IMR-90 (cell line): ENCODE measurements around the gene CEBPE. TPM values are rescaled to one million over a fixed set of nuclear protein-coding genes. Genes with fewer than 3 reads are reported as not detected.

Source experiments
- ATAC-seq: fragments of 200-7000 bp; cut with Tn5 transposase; 2 replicates; pipeline ENCODE4 v1.9.1; 2020; ENCODE audit warnings: low read depth, mild to moderate bottlenecking, moderate library complexity
- BruUV-seq: library from RNA; stranded (reverse); fragments of 400-500 nt; replicated peaks from 2 replicates; lab custom pipeline; 2021; lab: Mats Ljungman, UMichigan
- CTCF ChIA-PET: fragments of 300-600 bp; formaldehyde crosslinking; extraction: SDS; loops from one replicate; lab custom pipeline; 2021; ENCODE audit warnings: antibody characterized with exemption; lab: Yijun Ruan, JAX
- POLR2A ChIA-PET: fragments of 300-600 bp; sonication (Branson Sonifier 250); formaldehyde crosslinking; loops from one replicate; lab custom pipeline; 2022; ENCODE audit warnings: antibody characterized with exemption; ENCODE audit not compliant: unreplicated experiment; lab: Charles Lee
- DNase-seq: peaks from one replicate; pipeline ENCODE4 v3.0.0; 2013
- H2AFZ ChIP-seq: replicated peaks from 2 replicates; pipeline ENCODE3; 2013; ENCODE audit warnings: low read length, mild to moderate bottlenecking; ENCODE audit not compliant: poor library complexity
- H2AK5ac ChIP-seq: 2 replicates; pipeline ENCODE4 v1.6.1; 2013; ENCODE audit warnings: low read depth, low read length, inconsistent platforms
- H2AK9ac ChIP-seq: replicated peaks from 2 replicates; pipeline ENCODE3; 2013; ENCODE audit warnings: mild to moderate bottlenecking, low read depth, low read length, moderate library complexity; ENCODE audit not compliant: poor library complexity
- H2BK120ac ChIP-seq: 2 replicates; pipeline ENCODE4 v1.6.1; 2013; ENCODE audit warnings: low read depth, low read length, inconsistent platforms
- H2BK15ac ChIP-seq: 3 replicates; pipeline ENCODE4 v1.6.1; 2013; ENCODE audit warnings: low read depth, low read length, inconsistent platforms
- H2BK20ac ChIP-seq: 2 replicates; pipeline ENCODE4 v1.6.1; 2013; ENCODE audit warnings: low read depth, mild to moderate bottlenecking, inconsistent platforms, low read length, moderate library complexity
- H2BK5ac ChIP-seq: 2 replicates; pipeline ENCODE4 v1.6.1; 2013; ENCODE audit warnings: mild to moderate bottlenecking, low read depth, low read length, inconsistent platforms; ENCODE audit not compliant: poor library complexity, severe bottlenecking
- H3K14ac ChIP-seq: replicated peaks from 2 replicates; pipeline ENCODE4 v1.6.1; 2013; ENCODE audit warnings: low read depth, low read length, inconsistent platforms
- H3K18ac ChIP-seq: 2 replicates; pipeline ENCODE4 v1.6.1; 2013; ENCODE audit warnings: low read depth, low read length, control low read depth
- H3K23ac ChIP-seq: 2 replicates; pipeline ENCODE4 v1.6.1; 2013; ENCODE audit warnings: low read depth, low read length, inconsistent platforms
- H3K27ac ChIP-seq: 2 replicates; pipeline ENCODE4 v1.5.1; 2013; ENCODE audit warnings: mild to moderate bottlenecking, control low read depth, low read length; ENCODE audit not compliant: insufficient read depth
- H3K27me3 ChIP-seq: 2 replicates; pipeline ENCODE4 v1.6.1; 2013; ENCODE audit warnings: low read length; ENCODE audit not compliant: control insufficient read depth, insufficient read depth
- H3K36me3 ChIP-seq: 2 replicates; pipeline ENCODE4 v1.6.1; 2013; ENCODE audit warnings: low read length, mixed read lengths; ENCODE audit not compliant: control insufficient read depth, insufficient read depth
- H3K4ac ChIP-seq: 2 replicates; pipeline ENCODE4 v1.6.1; 2013; ENCODE audit warnings: low read depth, low read length, inconsistent platforms
- H3K4me1 ChIP-seq: 2 replicates; pipeline ENCODE4 v1.6.1; 2013; ENCODE audit warnings: low read length, mixed read lengths; ENCODE audit not compliant: control insufficient read depth, insufficient read depth
- H3K4me2 ChIP-seq: 2 replicates; pipeline ENCODE4 v1.6.1; 2013; ENCODE audit warnings: low read depth, mild to moderate bottlenecking, control low read depth, low read length, moderate library complexity
- H3K4me3 ChIP-seq: 2 replicates; pipeline ENCODE4 v1.5.1; 2013; ENCODE audit warnings: low read depth, mild to moderate bottlenecking, control low read depth, low read length, moderate library complexity; ENCODE audit not compliant: insufficient read depth
- H3K56ac ChIP-seq: 2 replicates; pipeline ENCODE4 v1.6.1; 2013; ENCODE audit warnings: low read length, inconsistent platforms; ENCODE audit not compliant: insufficient read depth; ENCODE audit errors: extremely low read depth
- H3K79me1 ChIP-seq, 2 experiments: 2 replicates each; pipeline ENCODE4 v1.6.1; 2013; ENCODE audit warnings: low read length in 2 of 2, inconsistent platforms in 1 of 2, low read depth in 1 of 2
- H3K9ac ChIP-seq: 2 replicates; pipeline ENCODE4 v1.6.1; 2013; ENCODE audit warnings: low read depth, low read length, control low read depth
- H3K9me1 ChIP-seq: 2 replicates; pipeline ENCODE4 v1.6.1; 2013; ENCODE audit warnings: low read length, inconsistent platforms; ENCODE audit not compliant: insufficient read depth
- H3K9me3 ChIP-seq: 2 replicates; pipeline ENCODE4 v1.6.1; 2013; ENCODE audit warnings: low read length; ENCODE audit not compliant: control insufficient read depth, insufficient read depth
- H4K20me1 ChIP-seq: 2 replicates; pipeline ENCODE4 v1.6.1; 2013; ENCODE audit warnings: low read length, inconsistent platforms; ENCODE audit not compliant: insufficient read depth
- H4K5ac ChIP-seq: 2 replicates; pipeline ENCODE4 v1.6.1; 2013; ENCODE audit warnings: mild to moderate bottlenecking, low read depth, low read length, control low read depth
- H4K8ac ChIP-seq, 2 experiments: 2 replicates each; pipeline ENCODE4 v1.6.1; 2013; ENCODE audit warnings: low read depth in 2 of 2, low read length in 2 of 2, control low read depth in 1 of 2, inconsistent platforms in 1 of 2
- H4K91ac ChIP-seq: 2 replicates; pipeline ENCODE4 v1.6.1; 2013; ENCODE audit warnings: low read depth, low read length, inconsistent platforms; ENCODE audit not compliant: insufficient read depth
- RAD21 ChIP-seq: IDR thresholded peaks from 2 replicates; pipeline ENCODE4 v1.6.1; 2012; ENCODE audit warnings: low read length, improper control_type of control experiment
- WGBS, 2 experiments: methylation state at CpG; one replicate each; pipeline versions ENCODE4 v1.1.5 to v1.1.7; 2013; ENCODE audit warnings: missing lambda C conversion rate in 2 of 2; ENCODE audit not compliant: insufficient read length in 1 of 2; ENCODE audit errors: extremely low coverage in 2 of 2; 5-methylcytosine and 5-hydroxymethylcytosine counted together
- dilution Hi-C: fragments of 300-500 bp; cut with HindIII; formaldehyde crosslinking; loops from one replicate; pipeline ENCODE4 v1.14.3; 2018; ENCODE audit warnings: low sequenced_read_pairs; ENCODE audit not compliant: unreplicated experiment
- in situ Hi-C: fragments of 300-500 bp; cut with MboI; formaldehyde crosslinking; loops from 3 replicates; pipeline ENCODE4 v1.14.3; 2019; ENCODE audit warnings: low sequenced_read_pairs, inconsistent platforms, mixed read lengths
- intact Hi-C: fragments of 100-400 bp; cut with micrococcal nuclease; formaldehyde crosslinking; loops from 2 replicates; pipeline ENCODE4 v1.10.0; 2022
- polyA plus RNA-seq, 3 experiments: library from polyadenylated mRNA; depleted of rRNA; stranded (reverse); fragments of >200 nt; gene quantifications; 2 replicates each; pipeline ENCODE4 v1.2.3, GENCODE V29; 2012; ENCODE audit warnings: low replicate concordance in 1 of 3
- total RNA-seq: library from RNA; depleted of rRNA; stranded (reverse); fragments of >200 nt; gene quantifications from 2 replicates; pipeline ENCODE4 v1.2.3, GENCODE V29; 2012

CEBPE gene
- total and polyA plus RNA-seq, 2 of the 4 experiments (the other 2 are of a cell fraction) = 0.05 TPM; not detected in 1

- Histone ChIP-seq H3K4ac (no peak overlapping the region), H2AK5ac (no peak overlapping the region), H4K8ac (no peak overlapping the region), H2BK5ac (no peak overlapping the region), H3K36me3 (no peaks in the 10 kb centered on the region), H3K27ac (no peak overlapping the region), H2BK15ac (no peak overlapping the region), H2BK20ac (no peak overlapping the region), H2AFZ (no peak overlapping the region), H3K79me1 (no peaks in the 10 kb centered on the region), H3K9ac (no peak overlapping the region), H3K14ac (no peak overlapping the region), H3K9me3 (no peaks in the 10 kb centered on the region), H4K91ac (no peak overlapping the region), H3K4me1 (no peaks in the 10 kb centered on the region), H2AK9ac (no peak overlapping the region), H4K20me1 (no peaks in the 10 kb centered on the region), H3K18ac (no peak overlapping the region), H2BK120ac (no peak overlapping the region), H3K4me2 (no peak overlapping the region), H3K4me3 (no peak overlapping the region), H3K9me1 (no peaks in the 10 kb centered on the region), H3K23ac (no peak overlapping the region), H3K56ac (no peak overlapping the region), H4K5ac (no peak overlapping the region), H3K27me3 (peaks cover 32% of the 10 kb centered on the region)
- POLR2A ChIA-PET = no interaction called here
- no TSS peak for BruUV-seq
- in situ Hi-C loops (no loop called here), intact Hi-C loops (no loop called here), dilution Hi-C loops (no loop called here)
- CTCF ChIA-PET = interaction anchor here (0.9 kb wide), 1 partner anchor 22 kb away, joined by 3 read pairs; no protein-coding TSS in a partner anchor
- TF ChIP-seq RAD21 = no peak
- whole genome bisulfite sequencing, 2 experiments = no CpG with 5 or more reads among the region's 4 CpGs
- ATAC-seq (no peak), DNase-seq (no peak)
Measured at GRCh38 chr14:23142826-23143225, 23.8 kb upstream of the CEBPE start.
